GM12873 (cell line): Measurements from ENCODE around the gene XCR1.

Experiments
- CTCF ChIP-seq: IDR thresholded peaks from 2 replicates; pipeline ENCODE4 v1.5.1; 2012; ENCODE audit warnings: low read depth, mild to moderate bottlenecking, moderate library complexity, low read length, control low read depth; ENCODE audit not compliant: insufficient read depth; ENCODE audit errors: missing control alignments

Gene XCR1

GRCh38 chr3:45975686-45976085 lies 51.6 kb downstream of the XCR1 start:
- TF ChIP-seq CTCF: no peak

DNA sequence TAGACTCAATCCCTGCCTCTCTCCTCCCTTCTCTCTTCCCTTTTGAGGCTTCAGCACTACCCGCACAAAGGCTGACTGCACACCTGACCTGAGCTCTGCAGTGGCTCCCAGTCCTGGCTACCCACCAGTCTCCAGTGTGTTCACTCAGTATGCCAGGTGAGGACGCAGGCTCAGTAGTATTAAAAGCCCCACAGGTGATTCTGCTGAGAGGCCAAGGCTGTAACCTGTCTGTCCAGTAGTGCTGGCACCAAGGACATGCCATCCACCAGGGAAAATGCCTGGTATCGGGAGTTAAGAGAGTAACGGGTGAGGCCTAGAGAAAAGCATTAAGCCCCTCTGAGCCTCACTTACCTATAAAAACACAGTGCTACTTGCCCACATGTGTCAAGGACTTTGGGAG lies 52.6 kb downstream of the XCR1 start:
- no peak for TF ChIP-seq CTCF

- TF ChIP-seq CTCF: no peak
These were observed 54.5 kb downstream of the XCR1 start for GRCh38 chr3:45972534-45973402.

DNA sequence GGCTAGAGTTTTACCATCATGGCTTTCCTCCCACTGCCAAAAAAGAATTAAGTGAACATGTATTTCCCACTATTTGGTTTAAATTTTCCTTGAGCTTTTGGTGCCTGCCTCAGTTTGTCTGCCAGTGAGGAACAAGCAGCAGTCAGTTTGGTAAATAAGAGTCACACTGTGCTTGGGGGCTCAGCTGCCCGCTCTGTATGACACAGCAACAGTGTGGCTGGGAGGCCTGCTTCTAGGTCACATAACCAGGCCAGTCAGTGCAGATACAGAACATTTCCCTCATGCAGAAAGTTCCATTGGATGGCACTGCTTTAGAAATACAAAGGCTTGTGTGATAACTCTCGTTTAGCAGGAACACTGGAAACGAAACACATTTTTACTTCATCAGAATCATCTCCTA lies 57.3 kb downstream of the XCR1 start:
- TF ChIP-seq CTCF: no peak

- no peak for TF ChIP-seq CTCF
These were observed 58.2 kb downstream of the XCR1 start for GRCh38 chr3:45969116-45969515.

- no peak for TF ChIP-seq CTCF
These were observed 58.6 kb downstream of the XCR1 start for GRCh38 chr3:45968706-45969105.

DNA sequence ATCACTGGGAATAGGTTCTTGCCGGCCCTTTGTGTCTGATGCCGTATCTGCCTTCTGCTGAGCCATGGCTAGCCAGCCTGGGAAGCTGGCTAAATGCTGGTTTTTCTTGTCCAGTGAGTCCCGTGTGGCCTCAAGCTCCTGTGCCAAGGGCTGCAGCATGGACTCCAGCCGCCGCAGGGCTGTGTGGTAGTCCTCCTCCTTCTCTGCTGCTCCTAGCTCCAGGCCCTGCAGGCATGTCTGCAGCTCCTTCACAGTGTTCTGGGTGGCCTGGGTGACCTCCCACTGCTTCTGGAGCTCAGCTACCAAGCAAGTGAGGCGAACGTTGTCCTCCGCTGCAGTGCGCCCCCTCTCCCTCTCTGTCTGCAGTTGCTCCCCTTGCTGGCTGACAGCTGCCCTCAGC lies 59.1 kb downstream of the XCR1 start:
- no peak for TF ChIP-seq CTCF
